ENCODE results near the gene AMN. TPM values are rescaled to one million over a fixed set of nuclear protein-coding genes. Genes with fewer than 3 reads are reported as not detected.

AMN gene
- total RNA-seq, 2 donors from 2014 or later: 1.9 to 3.2 TPM

DNA sequence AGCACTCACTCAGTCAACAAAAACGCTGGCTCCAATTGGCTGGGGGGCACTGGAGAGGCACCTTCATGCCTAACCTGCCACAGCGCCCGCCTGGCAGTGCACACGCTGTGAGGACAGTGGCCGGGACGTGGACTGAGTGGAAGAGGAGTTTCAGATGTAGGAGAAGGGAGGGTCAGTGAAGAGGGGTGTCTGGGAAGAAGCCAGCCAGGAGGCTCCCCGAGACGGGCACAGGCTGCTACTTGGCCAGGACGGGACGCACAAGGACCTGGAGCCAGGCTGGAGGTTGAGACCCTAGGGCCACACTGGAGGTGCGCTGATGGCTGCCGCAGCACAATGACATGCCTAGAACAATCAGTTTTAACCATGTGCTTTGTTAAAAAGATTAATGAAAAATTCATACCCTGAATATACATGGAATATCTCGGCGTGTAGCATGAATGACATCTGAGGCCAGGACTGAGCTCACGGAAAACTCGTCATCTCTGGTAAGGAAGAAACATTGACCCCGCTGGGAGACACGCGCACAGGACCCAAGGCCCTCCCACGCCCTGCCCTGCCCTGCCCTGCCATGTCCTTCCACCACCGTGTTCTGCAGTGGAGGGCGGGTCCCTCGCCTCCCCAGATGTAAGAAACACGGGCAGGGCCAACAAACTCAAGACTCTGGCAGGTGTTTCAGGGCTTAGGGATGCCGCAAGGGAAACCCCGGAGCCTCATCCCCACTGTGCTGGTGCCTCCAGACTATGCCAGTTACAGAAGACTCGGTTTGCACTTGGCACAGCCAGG, 25.0 kb downstream of the AMN start:
- Histone ChIP-seq H3K4me3 (ENCODE audit: low read length) (no peak overlapping the region), H3K27ac (ENCODE audit: low read depth, low read length) (no peak overlapping the region), H3K9ac (ENCODE audit: extremely low read depth, low read length, poor library complexity, severe bottlenecking) (no peak overlapping the region), H3K36me3 (ENCODE audit: control insufficient read depth, insufficient read depth, low read length) (peaks cover 60% of the 10 kb centered on the region), H3K9me3 (ENCODE audit: control insufficient read depth, low read length) (no peaks in the 10 kb centered on the region), H3K27me3 (ENCODE audit: control insufficient read depth, insufficient read depth, low read length, poor library complexity, severe bottlenecking) (no peaks in the 10 kb centered on the region), H3K4me1 (ENCODE audit: control insufficient read depth, insufficient read depth, low read length) (no peaks in the 10 kb centered on the region)
- TF ChIP-seq, protein P1, sequence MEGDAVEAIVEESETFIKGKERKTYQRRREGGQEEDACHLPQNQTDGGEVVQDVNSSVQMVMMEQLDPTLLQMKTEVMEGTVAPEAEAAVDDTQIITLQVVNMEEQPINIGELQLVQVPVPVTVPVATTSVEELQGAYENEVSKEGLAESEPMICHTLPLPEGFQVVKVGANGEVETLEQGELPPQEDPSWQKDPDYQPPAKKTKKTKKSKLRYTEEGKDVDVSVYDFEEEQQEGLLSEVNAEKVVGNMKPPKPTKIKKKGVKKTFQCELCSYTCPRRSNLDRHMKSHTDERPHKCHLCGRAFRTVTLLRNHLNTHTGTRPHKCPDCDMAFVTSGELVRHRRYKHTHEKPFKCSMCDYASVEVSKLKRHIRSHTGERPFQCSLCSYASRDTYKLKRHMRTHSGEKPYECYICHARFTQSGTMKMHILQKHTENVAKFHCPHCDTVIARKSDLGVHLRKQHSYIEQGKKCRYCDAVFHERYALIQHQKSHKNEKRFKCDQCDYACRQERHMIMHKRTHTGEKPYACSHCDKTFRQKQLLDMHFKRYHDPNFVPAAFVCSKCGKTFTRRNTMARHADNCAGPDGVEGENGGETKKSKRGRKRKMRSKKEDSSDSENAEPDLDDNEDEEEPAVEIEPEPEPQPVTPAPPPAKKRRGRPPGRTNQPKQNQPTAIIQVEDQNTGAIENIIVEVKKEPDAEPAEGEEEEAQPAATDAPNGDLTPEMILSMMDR (conservative IDR thresholded peaks at IDR 0.05): no peak
- WGBS, 2 experiments (ENCODE audit: insufficient coverage in 1 of 2, insufficient read length in 1 of 2): 93 to 94% methylated on average over 21 to 27 of the region's 27 CpGs
- Mint-ChIP-seq H3K4me3 (no peak overlapping the region), H3K9me3 (no peaks in the 10 kb centered on the region), H3K27me3 (ENCODE audit: insufficient read depth) (no peaks in the 10 kb centered on the region), H3K36me3 (ENCODE audit: low read depth) (peaks cover 78% of the 10 kb centered on the region), H3K27ac (no peak overlapping the region), H3K4me1 (peaks cover 7% of the 10 kb centered on the region)
- DNase-seq: no peak

DNA sequence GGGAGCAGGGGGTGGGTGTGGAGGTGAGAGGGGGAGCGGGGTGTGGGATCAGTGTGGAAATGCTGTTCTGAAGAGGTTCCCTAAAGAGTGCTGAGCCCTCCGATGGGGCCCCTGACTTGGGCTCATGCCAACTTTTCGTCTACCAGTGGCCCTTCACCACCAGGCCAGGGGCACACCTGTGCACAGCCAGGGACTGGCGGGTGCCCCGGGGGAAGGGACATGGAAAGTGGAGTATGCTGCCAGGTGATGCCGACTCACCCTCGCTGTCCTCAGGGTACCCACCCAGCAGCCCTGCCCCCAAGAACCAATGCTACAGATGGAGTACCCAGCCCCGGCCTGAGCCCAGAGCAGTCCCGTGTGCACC, 26.2 kb downstream of the AMN start:
- Histone ChIP-seq H3K36me3 (ENCODE audit: control insufficient read depth, insufficient read depth, low read length) (peaks cover 64% of the 10 kb centered on the region), H3K9me3 (ENCODE audit: control insufficient read depth, low read length) (no peaks in the 10 kb centered on the region), H3K4me1 (ENCODE audit: control insufficient read depth, insufficient read depth, low read length) (no peaks in the 10 kb centered on the region), H3K27ac (ENCODE audit: low read depth, low read length) (no peak overlapping the region), H3K27me3 (ENCODE audit: control insufficient read depth, insufficient read depth, low read length, poor library complexity, severe bottlenecking) (no peaks in the 10 kb centered on the region), H3K9ac (ENCODE audit: extremely low read depth, low read length, poor library complexity, severe bottlenecking) (no peak overlapping the region), H3K4me3 (ENCODE audit: low read length) (no peak overlapping the region)
- Mint-ChIP-seq H3K27me3 (ENCODE audit: insufficient read depth) (no peaks in the 10 kb centered on the region), H3K4me3 (no peak overlapping the region), H3K36me3 (ENCODE audit: low read depth) (peaks cover 81% of the 10 kb centered on the region), H3K27ac (no peak overlapping the region), H3K4me1 (peaks cover 7% of the 10 kb centered on the region), H3K9me3 (no peaks in the 10 kb centered on the region)
- TF ChIP-seq, protein P1 (conservative IDR thresholded peaks at IDR 0.05): no peak
- 92% methylated on average over 2 to 8 of the region's 9 CpGs for WGBS, 2 experiments (ENCODE audit: insufficient coverage in 1 of 2, insufficient read length in 1 of 2)
- no peak for DNase-seq

DNA sequence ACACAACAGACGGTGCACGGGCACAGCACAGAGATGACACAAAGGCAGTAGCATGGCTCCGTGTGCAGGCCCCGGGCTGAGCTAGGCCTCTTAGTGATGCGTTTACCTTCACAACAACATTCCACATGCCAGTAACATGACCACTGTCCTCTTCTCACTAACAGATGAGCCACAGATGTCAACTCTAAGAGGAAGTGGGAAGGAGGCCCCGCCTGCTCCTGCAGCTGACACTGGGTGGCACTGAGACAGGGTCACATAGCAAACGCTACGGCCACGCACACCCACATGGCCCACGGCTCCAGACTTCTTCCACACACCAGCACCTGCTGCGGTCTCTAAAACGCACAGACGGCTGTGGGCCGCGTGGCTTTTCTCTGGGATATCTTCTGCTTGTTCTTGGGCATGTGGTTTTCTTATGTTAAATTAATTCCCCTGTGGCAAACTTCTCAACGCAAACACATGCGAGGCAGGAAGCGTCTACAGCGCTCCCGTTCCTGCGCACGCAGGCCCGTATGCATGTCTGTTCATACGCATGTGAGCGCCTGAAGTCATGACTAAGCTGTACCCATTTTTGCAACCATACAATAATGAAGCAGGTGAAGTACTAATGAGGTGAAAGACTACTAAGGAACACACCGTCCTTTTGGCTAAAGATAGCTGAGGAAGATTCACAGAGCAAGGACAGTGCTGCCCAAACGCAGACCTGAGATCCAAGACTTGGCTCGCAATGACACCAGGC, 26.8 kb downstream of the AMN start:
- Mint-ChIP-seq H3K27ac (no peak overlapping the region), H3K27me3 (ENCODE audit: insufficient read depth) (no peaks in the 10 kb centered on the region), H3K9me3 (no peaks in the 10 kb centered on the region), H3K4me3 (no peak overlapping the region), H3K4me1 (peaks cover 8% of the 10 kb centered on the region), H3K36me3 (ENCODE audit: low read depth) (peaks cover 77% of the 10 kb centered on the region)
- H3K4me1 ChIP-seq (ENCODE audit: control insufficient read depth, insufficient read depth, low read length): no peaks in the 10 kb centered on the region
- peaks cover 64% of the 10 kb centered on the region for H3K36me3 ChIP-seq (ENCODE audit: control insufficient read depth, insufficient read depth, low read length)
- H3K9me3 ChIP-seq (ENCODE audit: control insufficient read depth, low read length): no peaks in the 10 kb centered on the region
- H3K9ac ChIP-seq (ENCODE audit: extremely low read depth, low read length, poor library complexity, severe bottlenecking): no peak overlapping the region
- H3K27ac ChIP-seq (ENCODE audit: low read depth, low read length): no peak overlapping the region
- H3K27me3 ChIP-seq (ENCODE audit: control insufficient read depth, insufficient read depth, low read length, poor library complexity, severe bottlenecking): no peaks in the 10 kb centered on the region
- no peak for DNase-seq
- TF ChIP-seq, protein P1 (conservative IDR thresholded peaks at IDR 0.05): no peak
- 96 to 98% methylated on average over 23 to 28 of the region's 28 CpGs for WGBS, 2 experiments (ENCODE audit: insufficient coverage in 1 of 2, insufficient read length in 1 of 2)
- H3K4me3 ChIP-seq (ENCODE audit: low read length): no peak overlapping the region
